Measurements from ENCODE around the gene ZNF195. TPM values are rescaled to one million over a fixed set of nuclear protein-coding genes. Genes with fewer than 3 reads are reported as not detected.
A peak's percentile ranks its signal among the peaks of the same experiment; 100 is the strongest.
"Not testable (repeated sequence)": the region's sequence is repeated elsewhere in the genome, so short reads cannot be mapped to it uniquely, and the experiment has no call there.

ZNF195 gene
- polyA plus RNA-seq (2013, experiment 1 of 2; ENCODE audit: insufficient read length), result 12.5 TPM
- 11.5 TPM for polyA plus RNA-seq (2013, experiment 2 of 2; ENCODE audit: insufficient read length)

DNA sequence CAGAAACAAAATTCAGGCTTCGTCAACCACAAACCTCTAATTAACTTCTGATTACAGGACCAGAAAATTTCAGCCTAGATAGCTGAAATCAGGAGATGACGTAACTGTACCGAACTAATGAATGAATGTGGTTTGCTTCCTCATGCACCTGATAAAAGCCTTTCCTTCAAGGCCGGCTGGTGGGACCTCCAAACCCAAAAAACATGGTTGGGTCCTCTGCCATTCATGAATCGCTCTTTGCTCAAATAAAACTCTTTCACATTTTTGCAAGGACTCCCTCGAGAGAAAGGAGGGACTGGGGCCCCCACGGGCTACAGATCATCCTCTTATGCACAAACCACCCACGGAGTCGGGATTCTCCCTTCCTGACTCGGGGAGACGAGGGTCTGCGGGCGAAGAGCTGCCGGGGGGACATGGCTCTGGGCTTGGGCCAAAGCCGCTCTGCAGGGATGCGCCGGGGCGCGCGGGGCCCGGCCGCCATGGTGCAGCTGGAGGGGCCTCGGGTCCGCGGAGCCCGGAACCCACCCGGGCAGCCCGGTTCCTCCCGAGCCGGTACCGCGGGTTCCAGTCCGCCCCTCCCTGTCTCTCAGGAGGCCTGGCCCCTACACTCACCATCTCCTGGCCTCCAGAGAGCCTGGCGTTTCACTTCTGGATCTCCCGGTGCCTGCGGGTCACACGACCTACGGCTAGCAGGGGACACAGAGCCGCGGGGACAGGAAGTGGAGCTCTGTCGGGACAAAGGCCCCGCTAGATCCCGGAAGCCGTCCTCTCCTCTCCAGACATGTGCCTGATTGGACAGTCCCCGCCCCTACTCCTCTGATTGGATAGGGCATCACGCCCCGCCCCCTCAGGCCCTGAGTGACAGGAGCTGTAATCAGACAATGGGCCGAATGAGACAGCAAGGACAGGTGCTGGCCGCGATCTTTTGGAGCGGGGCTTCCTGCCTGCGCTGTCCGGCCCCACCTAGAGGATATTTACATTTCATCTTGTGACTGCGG is at the start of gene ZNF195:
ZNF195 (minus strand) TSS at position 721 of the 998 bp plus-strand sequence; CDS start at position 615, 106 bp downstream.
- peak; percentile 94 for DNase-seq

DNA sequence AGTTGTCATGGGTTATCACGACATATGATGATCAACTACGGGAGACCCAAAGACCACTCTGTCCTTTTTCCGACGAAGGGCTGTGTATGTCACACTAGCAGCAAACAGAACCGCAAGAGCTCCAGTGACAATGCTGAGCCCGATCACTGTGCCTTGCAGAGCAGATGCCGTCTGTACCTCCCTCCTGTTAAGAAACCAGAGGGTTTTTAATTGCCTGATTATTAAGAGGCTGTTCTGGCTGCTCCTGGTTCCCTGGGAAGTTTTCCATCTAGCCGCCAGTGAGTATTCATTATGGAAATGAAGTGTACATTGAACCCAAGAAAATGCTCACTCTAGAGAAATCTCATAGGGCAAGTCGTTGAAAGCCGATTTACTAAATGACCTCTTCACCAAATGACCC is 49.1 kb upstream of the ZNF195 start:
- DNase-seq, result not testable (repeated sequence)

DNA sequence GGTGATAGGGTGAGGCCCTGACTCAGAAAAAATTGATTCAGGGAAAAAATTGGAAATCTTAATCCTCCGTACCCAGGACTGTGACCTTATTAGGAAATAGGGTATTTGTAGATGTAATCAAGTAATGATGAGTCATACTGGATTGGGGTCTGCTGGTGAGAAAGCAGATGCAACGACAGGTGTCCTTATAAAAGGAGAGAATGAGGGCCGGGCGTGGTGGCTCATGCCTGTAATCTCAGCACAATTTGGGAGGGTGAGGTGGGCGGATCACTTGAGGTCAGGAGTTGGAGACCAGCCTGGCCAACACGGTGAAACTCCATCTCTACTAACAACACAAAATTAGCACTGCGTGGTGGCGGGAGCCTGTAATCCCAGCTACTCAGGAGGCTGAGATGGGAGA is 47.6 kb upstream of the ZNF195 start:
- not testable (repeated sequence) for DNase-seq

DNA sequence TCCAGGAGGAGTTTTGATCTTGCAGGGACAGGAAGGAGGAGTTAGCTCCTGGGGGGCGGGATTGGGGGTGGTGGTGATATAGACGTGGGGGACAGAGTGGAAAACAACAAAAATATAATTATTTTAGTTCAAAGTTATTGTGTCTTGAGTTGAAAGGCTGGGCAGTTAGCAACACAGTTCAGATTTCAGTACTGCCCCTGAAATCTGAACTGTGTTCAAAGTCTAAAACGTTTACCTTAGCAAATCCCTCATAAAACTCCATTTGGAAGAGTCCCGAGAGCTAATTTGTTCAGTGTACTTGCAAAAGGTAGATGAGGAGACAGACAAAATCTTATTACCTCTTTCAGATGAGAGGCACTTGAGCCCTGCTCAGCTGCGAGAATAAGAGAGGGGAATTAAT is 45.0 kb upstream of the ZNF195 start:
- not testable (repeated sequence) for DNase-seq

DNA sequence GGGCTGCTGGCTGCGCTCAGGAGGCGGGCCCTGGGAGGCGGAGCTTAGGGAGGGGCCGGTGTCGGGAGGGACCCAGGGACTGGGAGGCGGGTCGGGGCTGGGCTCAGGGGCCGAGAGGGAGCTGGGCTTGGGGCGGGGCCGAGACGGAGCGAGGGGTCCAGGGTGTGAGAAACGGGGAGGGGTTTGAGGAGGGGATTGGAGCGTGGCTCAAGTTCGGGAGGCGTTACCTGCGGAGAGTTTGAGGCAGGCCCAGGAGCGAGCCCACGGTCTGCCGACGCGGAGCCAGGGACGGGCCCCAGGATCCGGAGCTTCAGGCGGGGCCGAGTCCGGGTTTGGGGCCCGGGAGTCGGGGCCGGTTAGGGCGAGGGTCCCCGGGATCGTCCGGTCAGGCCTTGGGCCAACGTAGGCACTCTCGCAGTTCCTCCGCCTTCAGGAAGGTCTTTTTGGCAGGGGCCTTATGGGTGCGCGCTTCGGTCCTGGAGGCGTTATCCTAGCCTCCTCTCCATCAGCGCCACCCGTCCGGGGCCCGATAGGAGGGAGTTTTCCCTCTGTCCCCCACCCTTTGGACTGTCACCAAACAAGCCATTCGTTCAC is 44.3 kb upstream of the ZNF195 start:
- not testable (repeated sequence) for DNase-seq

DNA sequence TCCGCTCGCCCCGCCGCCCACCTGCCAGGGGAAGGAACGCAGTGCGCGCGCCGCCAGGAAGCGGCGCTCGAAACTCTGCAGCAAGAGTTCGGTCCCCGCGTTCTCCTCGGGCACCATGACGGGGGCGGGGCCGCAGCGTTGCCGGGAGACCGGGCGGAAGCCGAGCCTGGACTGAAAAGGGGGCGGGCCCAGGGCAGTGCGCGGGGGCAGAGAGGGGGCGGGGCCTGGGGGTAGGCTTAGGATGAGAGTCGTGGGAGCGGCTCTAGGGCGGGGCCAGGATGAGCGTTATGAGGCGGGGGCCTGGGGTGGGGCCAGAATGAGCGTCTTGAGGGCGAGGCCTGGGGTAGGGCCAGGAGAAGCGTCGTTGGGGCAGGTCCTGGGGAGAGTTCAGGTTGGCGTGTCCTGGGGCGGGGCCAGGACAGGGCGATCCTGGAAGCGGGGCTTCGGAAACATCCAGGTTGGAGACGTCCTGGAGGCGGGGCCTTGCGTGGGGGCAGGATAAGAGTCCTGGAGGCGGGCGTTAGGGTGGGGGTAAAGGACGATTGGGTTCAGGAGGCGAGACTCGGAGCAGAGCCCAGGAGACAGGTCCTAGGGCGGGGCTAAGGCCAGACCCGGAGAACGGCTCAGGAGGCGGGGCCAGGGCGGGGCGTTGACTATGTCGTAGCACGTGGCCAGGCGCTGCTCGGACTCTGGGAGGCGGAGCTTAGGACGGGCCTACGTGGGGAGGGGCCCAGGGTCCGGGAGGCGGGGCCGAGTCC is 43.6 kb upstream of the ZNF195 start:
- peak; percentile 96 for DNase-seq

DNA sequence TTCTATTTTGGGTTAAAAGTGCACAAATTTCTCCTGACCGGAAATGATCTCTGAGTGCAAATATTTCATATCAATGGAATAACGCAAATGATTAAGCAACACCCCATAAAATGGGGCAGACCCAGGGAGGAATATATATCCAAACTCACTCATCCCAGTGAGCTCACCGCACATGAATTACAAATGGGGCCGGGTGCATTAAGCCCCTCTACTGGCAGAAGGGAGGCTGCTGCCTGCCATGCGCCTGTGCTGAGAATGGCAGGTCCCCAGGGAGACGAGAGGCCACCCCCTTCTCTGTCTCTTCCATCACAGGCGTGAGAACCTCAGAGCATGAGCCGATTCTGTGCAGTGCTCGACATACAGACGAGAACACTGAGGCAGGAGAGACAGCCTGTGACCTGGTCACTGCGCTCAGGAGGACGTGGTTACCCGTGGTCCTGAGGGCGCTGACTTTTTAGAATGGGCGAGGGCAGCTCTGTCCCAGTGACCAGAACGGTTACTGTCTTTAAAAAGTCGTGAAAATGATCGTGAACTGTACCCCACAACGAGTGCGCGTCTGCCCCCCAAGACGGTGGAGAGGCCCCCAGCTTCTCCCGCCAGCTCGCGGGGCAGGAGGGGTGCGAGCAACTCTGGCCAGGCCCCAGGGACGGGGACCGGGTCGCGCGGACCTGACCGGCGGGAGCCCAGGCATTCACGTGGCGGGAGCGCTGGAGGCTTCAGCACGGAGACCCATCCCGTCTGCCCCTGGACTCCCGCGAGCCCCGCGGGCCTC is 42.8 kb upstream of the ZNF195 start:
- peak; percentile 56 for DNase-seq

DNA sequence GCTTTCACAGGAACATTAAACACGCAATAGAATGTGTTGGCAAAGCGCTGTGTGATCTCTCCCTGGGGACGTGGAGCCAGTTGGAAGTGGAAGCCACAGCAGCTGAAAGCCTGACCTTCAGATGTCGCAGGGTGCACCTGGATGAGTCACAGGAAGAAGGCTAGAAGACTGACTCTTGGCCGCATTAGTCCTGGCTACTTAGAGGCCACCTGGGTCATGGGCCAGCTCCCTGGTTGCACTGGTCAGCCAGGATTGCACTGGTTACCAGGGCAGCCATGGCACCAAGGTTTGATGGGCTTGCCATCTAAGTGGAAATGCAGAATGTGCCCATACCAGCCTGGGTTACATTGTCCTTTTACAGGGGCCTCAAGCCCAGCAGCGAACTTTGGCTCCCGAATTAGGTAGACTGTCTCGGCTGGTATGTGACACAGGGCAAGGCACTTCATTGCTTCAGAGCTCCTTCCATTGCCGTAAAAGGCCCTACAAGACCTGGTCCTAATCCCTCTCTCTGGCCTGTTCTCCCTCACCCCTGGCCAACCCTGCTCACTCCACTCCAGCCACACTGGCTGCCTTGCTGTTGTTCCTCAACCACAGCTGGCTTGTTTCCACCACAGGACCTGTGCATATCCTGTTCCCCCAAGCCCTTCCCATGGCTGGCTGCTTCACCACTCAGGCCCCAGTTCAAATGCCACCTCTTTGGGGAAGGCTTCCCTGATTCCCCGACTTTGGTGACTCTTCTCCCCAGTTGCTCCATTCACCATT is 41.5 kb upstream of the ZNF195 start:
- not testable (repeated sequence) for DNase-seq

DNA sequence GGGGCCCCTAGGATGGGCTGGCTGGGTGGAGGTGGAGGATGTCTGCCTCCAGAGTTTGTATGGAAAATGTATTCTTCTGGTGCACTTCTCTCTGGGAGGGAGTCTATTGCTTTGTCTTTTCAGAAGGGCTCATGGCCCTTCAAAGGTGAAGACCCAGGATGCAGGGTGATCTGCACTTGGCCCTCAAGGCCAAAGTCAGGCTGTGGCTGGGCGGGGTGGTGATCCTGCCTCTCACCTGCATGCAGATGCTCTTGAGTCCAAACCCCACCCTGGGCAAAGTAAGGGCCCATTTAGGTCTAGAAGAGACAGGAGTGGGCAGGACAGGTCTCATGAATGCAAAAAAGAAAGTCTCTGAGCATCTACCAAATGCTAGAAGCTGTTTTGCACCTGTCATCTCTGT is 40.5 kb upstream of the ZNF195 start:
- not testable (repeated sequence) for DNase-seq

DNA sequence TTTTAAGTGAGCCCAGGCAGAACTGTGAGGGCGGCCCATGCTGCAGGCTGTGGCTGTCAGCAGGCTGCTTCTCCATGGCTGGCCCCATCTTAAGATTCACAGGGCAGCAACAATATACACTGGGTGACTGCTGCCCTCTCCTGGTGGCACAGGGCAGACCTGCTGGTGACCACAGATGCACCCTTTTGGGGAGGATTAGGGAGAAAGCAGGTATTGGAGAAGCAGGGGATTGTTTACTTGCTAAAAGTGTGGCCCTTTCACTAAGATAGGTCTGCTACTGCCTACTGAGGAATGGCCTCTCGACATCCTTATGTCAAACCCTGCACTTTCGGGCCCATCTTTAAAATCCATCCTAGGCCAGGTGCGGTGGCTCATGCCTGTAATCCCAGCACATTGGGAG is 38.1 kb upstream of the ZNF195 start:
- peak; percentile 40 for DNase-seq

DNA sequence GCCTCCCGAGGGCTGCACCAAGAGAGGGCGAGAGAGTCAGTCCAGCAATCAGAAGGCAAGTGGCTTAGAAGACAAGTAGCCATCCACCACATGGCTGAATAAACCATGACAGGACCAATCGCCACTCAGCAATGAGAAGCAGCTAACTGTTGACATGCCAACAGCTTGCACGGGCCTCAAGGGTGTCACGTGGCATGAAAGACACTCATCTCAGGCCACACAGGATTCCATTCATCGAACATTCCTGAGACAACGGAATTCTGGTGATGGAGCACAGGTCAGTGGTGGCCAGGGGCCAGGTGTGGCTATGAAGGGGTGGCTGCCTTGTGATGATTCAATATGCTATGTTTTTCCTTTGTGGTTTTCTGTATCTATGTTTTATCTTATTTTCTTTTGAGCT is 36.4 kb upstream of the ZNF195 start:
- peak; percentile 10 for DNase-seq

DNA sequence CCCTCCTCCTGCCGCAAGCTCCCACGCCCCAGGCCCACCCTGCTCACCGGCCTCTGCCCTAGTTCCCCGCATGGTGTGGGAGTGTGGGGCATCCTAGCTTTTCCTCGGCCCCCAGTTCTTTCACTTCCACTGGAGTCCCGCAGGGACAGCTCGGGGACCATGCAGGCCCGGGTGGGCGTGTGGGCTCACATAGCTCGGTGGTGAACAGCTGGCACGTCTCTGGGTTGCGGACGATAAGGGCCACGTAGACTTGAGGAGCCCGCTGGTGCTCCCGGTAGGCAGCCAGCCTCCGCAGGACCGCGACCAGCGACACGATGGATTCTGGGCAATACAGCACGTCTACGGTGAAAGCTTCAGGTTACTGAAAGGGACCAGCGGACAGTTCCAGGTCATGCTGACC is 34.7 kb upstream of the ZNF195 start:
- not testable (repeated sequence) for DNase-seq

DNA sequence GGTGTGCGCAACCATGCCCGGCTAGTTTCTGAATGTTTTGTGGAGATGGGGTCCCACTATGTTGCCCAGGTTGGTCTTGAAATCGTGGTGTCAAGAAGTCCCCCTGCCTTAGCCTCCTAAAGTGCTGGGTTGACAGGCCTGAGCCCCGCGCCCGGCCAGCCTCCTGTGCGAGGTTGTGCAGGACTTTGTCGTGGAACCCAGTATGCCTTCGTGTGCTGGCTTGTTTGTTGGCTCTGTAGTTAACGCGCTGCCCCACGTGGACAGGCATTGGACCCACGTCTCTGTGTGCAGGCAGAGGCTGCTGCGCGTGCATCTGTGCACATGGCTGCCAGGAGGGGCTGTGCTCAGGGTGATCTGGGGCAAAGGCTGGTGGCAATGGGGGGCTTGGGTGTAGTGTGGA is 33.9 kb upstream of the ZNF195 start:
- DNase-seq, result no peak

DNA sequence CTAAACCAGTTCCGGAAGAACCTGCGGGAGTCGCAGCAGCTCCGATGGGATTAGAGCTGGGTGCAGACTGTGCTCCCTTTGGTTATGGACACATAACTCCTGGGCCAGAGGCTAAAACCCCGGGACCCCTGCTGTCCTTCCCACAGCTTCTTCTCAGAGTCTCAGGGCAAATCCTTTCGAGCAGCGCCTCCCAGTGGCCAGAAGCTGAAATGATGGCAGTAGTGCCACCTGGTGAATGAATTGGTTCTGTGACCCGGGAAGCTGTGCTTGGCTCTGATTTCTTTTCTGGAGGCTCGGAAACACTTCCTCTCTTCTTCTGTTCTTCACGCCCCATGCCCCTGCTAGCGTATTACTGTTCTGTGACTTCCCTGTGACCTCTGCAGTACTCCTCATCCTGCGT is 29.8 kb upstream of the ZNF195 start:
- DNase-seq, result peak; percentile 45

DNA sequence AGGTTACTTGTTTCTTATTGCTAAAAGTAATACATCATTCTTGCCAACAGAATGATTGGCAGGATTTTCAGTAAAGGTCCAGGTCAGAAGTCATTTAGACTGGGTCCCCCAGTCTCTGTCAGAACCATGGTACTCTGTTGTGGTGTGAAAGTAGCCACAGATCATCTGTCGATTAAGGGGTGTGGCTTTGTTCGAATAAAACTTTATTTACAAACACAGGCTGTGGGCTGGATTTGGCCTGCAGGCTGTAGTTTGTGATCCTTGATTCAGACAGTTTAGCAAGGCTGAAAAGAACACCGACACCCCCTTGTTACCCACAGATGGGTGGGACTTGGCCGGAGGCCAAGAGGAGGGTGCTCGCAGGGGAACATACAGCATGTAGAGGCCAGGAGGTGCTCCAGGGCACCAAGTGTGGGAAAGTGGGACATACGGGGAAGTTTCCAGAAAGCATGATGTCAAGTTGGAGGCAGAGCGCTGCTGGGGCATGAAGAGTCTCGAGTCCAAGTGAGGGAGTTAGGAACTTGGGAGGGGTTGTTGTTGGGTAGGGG is 29.2 kb upstream of the ZNF195 start:
- not testable (repeated sequence) for DNase-seq

DNA sequence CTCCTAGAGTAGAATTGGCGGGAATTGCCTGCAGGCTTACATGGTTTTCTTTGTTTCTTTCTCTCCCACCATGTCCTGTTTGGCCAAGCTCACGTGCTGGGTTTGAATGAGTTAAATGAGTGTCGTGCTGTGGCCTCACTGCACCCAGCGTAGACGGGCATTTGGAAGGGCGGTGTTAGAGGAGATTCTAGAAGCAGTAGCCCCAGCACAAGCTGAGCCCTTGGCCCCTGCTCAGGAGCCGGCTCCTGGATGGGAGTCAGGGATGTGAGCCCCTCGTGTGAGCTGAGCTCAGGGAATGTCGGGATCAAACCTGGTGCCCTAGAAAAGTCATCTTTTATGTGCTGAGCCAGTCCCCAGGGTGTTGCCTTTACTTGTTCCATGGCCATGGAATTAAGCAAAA is 28.0 kb upstream of the ZNF195 start:
- not testable (repeated sequence) for DNase-seq

DNA sequence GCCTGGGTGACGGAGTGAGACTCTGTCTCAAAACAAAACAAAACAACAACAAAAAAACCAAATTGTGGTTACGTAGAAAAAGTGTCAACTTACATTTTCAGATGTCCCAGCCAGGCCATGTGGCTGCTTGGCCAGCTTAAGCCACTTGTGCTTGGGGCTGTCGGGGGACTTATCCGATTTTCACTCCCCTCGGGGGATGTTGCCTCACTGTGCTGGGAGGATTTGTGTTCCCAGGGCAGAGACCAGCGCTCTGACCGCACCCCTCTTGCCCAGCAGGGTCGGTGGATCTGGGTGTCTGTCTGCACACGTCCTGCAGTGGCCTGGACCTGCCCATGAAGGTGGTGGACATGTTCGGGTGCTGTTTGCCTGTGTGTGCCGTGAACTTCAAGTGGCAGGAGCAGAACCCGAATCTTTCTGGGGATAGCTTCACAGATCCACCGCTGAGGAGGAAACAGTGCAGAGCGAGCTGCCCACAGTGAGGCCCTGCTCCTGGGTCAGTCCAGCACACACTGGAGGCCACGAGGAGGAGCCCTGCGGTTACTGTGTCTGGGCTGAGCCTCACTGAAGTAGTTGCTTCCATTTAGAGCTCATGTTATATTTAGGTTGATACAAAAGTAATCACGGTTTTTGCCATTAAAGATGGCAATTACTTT is 27.4 kb upstream of the ZNF195 start:
- DNase-seq, result not testable (repeated sequence)

DNA sequence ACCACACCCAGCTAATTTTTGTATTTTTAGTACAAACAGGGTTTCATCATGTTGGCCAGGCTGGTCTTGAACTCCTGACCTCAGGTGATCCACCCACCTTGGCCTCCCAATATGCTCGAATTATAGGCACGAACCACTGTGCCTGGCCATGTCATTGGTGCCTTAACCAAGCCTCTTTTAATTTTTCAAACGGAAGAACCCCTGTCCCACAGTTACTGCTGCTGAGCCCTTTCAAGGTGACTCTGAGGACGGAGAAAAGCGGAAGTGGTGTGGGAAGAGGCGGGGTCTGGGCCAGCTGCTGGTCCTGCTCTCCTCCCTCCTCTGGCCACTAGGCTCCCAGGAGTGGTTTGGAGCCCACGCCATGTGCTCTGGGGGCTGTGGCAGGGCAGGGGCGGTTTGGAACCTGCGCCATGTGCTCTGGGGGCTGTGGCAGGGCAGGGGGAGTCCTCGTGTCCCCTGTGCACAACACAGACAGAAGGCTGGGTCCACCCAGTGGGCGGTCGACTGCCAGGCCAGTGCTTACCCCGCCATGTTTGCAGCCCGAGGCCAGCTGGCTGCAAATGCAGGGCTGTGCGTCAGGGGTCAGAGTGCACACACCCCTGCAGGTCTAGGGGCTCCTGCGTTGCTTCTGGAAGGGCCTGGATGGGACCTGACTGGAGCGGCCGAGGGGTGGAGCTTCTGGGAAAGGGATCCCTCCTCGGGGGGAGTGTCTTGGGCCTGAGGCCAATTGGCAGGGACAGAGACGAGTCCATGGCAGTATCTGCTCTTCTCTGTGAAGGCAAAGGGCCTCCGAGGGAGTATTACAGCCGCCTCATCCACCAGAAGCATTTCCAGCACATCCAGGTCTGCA is 25.4 kb upstream of the ZNF195 start:
- not testable (repeated sequence) for DNase-seq

DNA sequence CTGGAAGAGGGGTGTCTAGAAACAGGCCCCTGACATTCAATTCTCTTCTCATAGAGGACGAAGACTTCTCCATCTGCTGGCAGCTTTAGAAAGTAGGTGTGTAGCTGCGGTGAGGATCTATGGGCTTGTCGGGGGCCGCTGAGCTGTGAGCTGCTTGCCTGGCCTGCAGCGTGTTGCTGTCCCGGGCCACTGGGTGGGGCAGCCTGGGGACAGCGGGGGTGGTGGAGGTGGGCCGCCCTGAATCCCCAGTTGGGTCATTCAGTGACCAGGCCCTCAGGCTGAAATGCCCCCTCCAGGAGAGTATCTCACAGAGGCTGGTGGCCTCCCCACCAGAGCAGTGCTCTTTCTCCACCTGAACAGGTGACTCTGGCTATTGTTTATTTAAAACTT is 23.9 kb upstream of the ZNF195 start:
- DNase-seq, result not testable (repeated sequence)
